HG02943 (cell line): ENCODE measurements around the gene CLIC3.

Source experiments
- ATAC-seq: cut with Tn5 transposase; IDR thresholded peaks from one replicate; pipeline ENCODE4 v1.9.1; 2021; ENCODE audit warnings: mild to moderate bottlenecking, low read depth, moderate library complexity; ENCODE audit not compliant: unreplicated experiment

CLIC3 gene

GRCh38 chr9:137031904-137032640, 35.7 kb upstream of the CLIC3 start, which contains the start of gene FUT7:
Gene FUT7 (minus strand): TSS chr9:137032088. CDS start chr9:137031991, 97 bp downstream.
- ATAC-seq, result no peak

GRCh38 chr9:137030538-137031527, 34.5 kb upstream of the CLIC3 start:
- no peak for ATAC-seq

GRCh38 chr9:137030006-137030405, 33.6 kb upstream of the CLIC3 start:
- ATAC-seq, result no peak

GRCh38 chr9:137029058-137029936, 32.9 kb upstream of the CLIC3 start:
- ATAC-seq, result no peak

- ATAC-seq, result no peak
Measured at GRCh38 chr9:137028263-137029057, 32.1 kb upstream of the CLIC3 start.

- no peak for ATAC-seq
Measured at GRCh38 chr9:137027369-137028262, 31.2 kb upstream of the CLIC3 start, which contains the start of gene ABCA2. Gene ABCA2 (minus strand): TSS chr9:137028237. CDS start chr9:137028140, 97 bp downstream.

GRCh38 chr9:137026828-137027227, 30.5 kb upstream of the CLIC3 start:
- no peak for ATAC-seq

- no peak for ATAC-seq
Measured at GRCh38 chr9:137026384-137026783, 30.0 kb upstream of the CLIC3 start.

GRCh38 chr9:137025517-137025966, 29.2 kb upstream of the CLIC3 start:
- ATAC-seq, result no peak

GRCh38 chr9:137023583-137023991, 27.2 kb upstream of the CLIC3 start:
- no peak for ATAC-seq

GRCh38 chr9:137023157-137023556, 26.8 kb upstream of the CLIC3 start:
- ATAC-seq, result no peak

GRCh38 chr9:137022662-137023008, 26.3 kb upstream of the CLIC3 start:
- no peak for ATAC-seq

GRCh38 chr9:137021979-137022661, 25.8 kb upstream of the CLIC3 start:
- ATAC-seq, result no peak

- ATAC-seq, result no peak
Measured at GRCh38 chr9:137021568-137021978, 25.2 kb upstream of the CLIC3 start.

- no peak for ATAC-seq
Measured at GRCh38 chr9:137020771-137021567, 24.6 kb upstream of the CLIC3 start.

GRCh38 chr9:137019891-137020683, 23.7 kb upstream of the CLIC3 start:
- no peak for ATAC-seq
